SIG-M5 (cell line): ENCODE measurements around the gene DAAM1.

Source experiments
- DNase-seq: peaks from one replicate; lab custom pipeline; 2025; lab: John Stamatoyannopoulos, UW

Gene DAAM1

GRCh38 chr14:59221568-59221967, 33.1 kb downstream of the DAAM1 start:
- no peak for DNase-seq

DNA sequence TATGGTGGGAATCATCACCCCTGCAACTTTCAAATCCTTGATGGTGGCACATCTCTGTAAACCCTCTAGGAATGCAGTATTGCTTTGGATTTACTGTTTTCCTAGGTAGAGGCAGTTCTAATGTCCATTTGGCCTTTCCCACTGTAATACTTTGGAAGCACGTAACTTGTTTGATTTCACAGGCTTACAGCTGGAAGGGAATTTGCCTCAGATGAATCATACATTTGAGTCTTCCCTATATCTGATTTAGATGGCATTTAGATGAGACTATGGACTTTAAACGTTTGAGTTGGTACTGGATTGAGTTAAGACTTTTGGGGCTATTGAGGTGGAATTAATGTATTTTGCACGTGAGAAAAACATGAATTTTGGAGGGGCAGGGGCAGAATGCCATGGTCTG, 35.9 kb downstream of the DAAM1 start:
- no peak for DNase-seq

DNA sequence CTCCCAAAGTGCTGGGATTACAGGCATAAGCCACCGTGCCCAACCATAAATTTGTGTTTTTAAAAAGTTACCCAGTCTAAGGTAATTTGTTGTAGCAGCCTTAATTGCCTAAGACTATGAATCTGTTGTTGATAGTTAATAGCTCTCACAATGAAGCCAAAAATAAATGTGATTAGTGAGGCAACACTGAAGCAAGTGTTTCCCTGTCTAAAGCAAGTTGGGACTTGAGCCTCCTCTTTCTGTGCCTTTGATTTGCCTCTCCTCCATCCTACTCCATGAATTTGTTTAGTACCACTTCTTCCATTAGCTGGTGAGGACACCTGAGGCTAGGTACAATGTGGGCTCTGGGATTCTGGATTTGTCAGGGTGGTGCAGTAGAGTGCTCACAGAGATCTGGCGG, 36.8 kb downstream of the DAAM1 start:
- DNase-seq = no peak

GRCh38 chr14:59228421-59228820, 40.0 kb downstream of the DAAM1 start:
- no peak for DNase-seq

DNA sequence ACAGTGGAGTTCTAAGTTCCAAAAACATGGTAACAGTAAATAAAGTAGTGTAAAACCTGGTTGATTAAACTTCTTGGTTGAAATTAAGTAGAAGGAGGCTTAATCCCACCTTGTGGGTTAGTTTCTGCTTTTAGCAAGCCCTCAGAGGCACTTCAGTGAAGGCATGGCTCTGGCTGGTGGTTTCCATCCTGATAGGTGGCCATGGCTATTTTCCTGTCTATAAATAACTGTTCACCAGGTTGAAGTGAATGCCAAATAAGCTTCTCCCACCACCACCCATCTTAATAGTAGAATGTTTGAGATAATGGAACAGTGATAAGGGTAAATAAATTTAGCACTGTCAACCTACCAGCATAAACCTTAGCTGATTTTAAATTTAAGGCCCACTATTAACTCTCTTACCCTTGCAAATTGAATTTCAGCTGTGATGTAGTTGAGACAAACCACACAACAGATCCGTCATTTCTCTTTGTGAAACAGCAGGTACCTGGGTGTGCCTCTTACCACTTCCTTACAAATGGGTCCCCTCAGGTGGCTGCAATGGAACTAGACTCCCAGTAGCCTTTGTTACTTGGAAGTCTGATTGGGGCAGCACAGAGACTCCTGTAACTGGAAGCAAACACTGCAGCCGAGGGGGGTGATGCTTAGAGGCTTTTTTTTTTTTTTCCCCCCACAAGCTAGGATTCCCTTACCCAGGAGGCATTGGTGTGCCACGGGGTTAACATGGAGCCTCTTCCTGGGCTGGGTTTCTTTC, 41.4 kb downstream of the DAAM1 start:
- no peak for DNase-seq

- DNase-seq = no peak
Observed at GRCh38 chr14:59236195-59236594, 47.7 kb downstream of the DAAM1 start.

GRCh38 chr14:59238216-59238615, 49.7 kb downstream of the DAAM1 start:
- no peak for DNase-seq

DNA sequence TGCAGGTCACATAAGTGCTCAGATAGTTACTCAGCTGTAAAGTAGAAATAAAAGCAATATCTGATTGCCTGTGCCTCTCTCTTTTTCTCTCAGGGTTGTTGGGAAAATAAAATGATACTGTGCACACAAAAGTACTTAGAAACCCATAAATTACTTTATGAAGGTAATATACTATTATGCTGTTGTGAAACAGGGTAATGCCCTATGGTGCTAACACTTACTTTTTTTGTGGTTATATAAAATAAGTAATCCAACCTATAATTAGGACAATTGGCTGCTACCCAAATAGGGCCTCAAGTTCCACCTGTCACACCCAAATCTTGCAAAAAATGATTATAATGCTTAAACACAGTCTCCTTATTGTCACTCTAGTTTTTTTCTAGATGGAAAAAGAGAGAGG, 50.6 kb downstream of the DAAM1 start:
- no peak for DNase-seq

GRCh38 chr14:59240356-59240755, 51.9 kb downstream of the DAAM1 start:
- DNase-seq = no peak

- no peak for DNase-seq
Observed at GRCh38 chr14:59241121-59241520, 52.7 kb downstream of the DAAM1 start.

DNA sequence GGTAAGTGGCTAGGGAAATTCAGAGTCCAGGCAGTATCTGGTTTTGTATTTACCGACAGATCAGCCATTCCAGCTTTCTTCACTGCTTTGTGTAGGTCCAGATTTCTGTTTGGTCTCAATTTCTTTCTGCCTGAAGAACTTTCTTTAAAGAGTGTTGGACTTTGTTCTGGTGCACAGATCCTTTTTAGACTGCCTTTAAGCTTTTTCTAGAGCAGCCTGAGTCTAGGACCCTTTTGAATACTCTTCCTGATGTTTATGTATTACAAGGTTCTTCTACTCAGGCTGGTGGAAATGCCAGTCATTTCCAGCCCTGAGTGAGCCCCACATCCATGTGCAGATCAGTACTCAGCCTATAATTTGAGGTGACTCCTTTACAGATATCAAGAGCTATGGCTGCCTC, 54.7 kb downstream of the DAAM1 start:
- no peak for DNase-seq

- no peak for DNase-seq
Observed at GRCh38 chr14:59244581-59244980, 56.1 kb downstream of the DAAM1 start.

- no peak for DNase-seq
Observed at GRCh38 chr14:59245809-59246295, 57.4 kb downstream of the DAAM1 start.

DNA sequence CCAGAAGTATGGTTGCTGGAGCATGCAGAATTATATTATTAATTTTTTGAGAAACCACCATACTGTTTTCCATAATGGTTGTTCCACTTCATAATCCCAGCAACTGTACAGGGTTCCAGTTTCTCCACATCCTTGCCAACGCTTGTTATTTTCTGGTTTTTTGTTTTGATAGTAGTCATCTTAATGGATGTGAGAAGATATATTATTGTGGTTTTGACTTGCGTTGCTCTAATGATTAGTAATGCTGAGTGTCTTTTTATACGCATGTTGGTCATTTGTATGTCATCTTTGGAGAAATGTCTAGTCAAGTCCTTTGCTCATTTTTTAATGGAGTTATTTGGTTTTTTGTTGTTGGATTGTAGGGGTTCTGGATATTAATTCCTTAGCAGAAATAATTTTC, 58.1 kb downstream of the DAAM1 start:
- no peak for DNase-seq

- DNase-seq = no peak
Observed at GRCh38 chr14:59247801-59248584, 59.5 kb downstream of the DAAM1 start.

GRCh38 chr14:59249029-59249428, 60.6 kb downstream of the DAAM1 start:
- no peak for DNase-seq

DNA sequence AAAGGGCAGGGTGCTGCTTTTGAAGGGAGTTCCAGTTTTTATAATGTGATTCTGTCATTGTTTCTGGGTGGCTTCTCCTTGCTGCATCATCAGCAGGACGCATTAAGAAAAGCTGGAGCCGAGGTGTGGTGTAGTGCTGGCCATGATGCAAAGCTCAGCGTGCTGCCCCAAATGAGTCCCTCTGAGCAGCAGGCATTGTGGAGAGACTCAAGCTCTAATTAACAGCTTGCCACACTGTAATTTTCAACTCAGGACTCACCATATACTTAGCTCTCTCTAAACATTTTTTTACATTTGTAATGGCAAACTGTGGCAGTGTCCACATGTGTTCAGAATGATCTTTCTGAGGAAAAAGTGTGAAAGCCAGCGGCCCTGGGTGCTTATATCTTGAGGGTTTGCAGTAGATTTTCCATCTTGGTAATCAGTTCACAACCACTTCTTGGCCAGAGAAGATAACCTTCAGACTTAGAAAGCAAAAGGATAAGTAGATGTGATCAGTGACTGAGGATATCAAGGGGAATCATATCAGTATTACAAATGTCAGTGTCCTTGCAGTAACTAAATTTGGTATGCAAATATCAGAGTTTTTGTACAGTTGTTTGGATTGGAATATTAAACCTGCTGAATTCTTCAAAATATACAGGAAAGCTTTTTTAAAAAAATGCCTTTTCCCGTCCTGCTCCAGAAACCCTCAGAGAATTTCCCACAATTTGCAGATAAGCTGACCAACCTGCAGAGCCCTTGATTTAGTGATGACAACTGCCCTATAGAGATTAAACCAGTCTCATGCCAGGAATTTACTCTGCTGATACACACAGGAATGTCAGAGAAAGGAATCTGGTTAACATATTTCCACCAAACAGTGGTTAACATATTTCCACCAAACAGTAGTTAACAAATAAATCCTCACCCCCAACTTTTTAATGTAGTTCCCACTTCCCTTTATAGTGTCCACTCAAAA, 63.6 kb downstream of the DAAM1 start:
- no peak for DNase-seq

GRCh38 chr14:59252772-59253500, 64.5 kb downstream of the DAAM1 start:
- no peak for DNase-seq

DNA sequence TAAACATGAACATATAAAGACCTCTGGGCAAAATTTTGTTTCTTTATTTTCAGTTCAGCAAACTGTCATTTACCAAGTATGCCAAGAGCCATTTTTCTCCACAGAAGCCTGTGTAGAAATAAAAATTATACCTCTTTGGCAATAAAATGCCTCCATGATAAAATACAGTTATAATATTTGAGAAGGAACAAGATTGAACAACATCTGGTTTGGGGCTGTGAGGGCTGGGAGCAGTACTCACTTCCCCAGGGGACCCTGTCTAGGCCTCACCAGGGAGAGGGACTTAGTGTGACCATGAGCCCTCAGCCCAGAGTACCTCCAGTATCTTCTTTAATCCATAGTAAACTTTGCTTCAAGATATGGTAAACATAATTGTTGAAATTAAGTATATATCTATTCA, 65.1 kb downstream of the DAAM1 start:
- DNase-seq = no peak

DNA sequence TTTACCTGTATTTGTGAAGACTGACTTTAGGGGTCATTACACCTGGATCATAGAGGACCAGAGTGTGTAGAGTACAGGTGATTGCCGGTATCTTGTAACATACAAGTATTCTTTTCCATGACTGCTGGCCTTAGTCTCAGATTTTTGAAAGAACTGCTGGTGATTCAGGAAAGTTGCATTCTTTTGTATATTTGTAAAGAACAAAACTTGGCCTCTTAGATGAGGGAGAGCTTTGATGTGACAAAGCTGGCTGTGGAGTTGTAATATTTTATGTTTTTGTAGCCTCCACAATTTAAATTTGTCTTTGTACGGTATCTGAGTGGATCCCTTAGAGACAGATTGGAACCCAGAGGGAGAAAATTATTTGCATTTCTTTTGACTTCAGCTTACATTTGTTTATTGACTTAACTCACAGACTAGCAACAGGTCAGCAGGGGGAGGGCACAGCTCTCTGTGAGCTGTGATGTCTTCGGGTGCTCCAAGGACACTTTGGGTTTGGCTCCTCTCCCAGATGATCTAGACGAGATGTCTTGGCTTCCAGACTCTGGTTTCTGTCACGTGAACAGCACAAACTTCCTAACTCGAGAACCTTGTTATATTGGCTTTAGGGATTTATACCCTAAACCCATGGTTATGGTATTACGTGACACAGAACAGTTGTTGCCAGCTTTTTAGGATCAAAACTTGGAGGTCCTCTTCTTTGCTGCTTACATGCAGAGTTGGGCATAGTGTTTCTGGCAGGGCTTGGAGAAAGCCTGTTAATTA, 65.9 kb downstream of the DAAM1 start:
- no peak for DNase-seq
